H1 (cell line): Measurements from ENCODE around the gene LRFN3. TPM values are rescaled to one million over a fixed set of nuclear protein-coding genes. Genes with fewer than 3 reads are reported as not detected.

ENCODE experiments used
- CTCF ChIA-PET: fragments of 300-600 bp; sonication (Branson Sonifier 250); formaldehyde crosslinking; loops from one replicate; lab custom pipeline; 2021; ENCODE audit not compliant: partially characterized antibody; lab: Charles Lee
- POLR2A ChIA-PET: fragments of 300-600 bp; sonication (Branson Sonifier 250); formaldehyde crosslinking; loops from one replicate; lab custom pipeline; 2021; ENCODE audit warnings: inconsistent platforms; ENCODE audit not compliant: partially characterized antibody; lab: Charles Lee
- DNase-seq, 2 experiments: peaks; one replicate each; pipeline versions ENCODE4 v3.0.0 to v3.0.0-alpha.2; 2010 to 2022; ENCODE audit warnings: low spot score in 2 of 2, low read depth in 1 of 2, mixed read lengths in 1 of 2
- FAIRE-seq: peaks from 2 replicates; lab custom pipeline; 2011; peaks lifted over from hg19 to GRCh38; lab: Jason Lieb, UNC
- H2AFZ ChIP-seq: 2 replicates; pipeline ENCODE4 v1.8.1; 2012; ENCODE audit warnings: low read length, inconsistent platforms
- H2AK5ac ChIP-seq: 2 replicates; pipeline ENCODE4 v1.6.1; 2013; ENCODE audit warnings: low read depth, low read length
- H2BK120ac ChIP-seq: replicated peaks from 2 replicates; pipeline ENCODE3; 2013; ENCODE audit warnings: low read depth, low read length, inconsistent platforms
- H2BK12ac ChIP-seq: 2 replicates; pipeline ENCODE4 v1.6.1; 2013; ENCODE audit warnings: low read depth, low read length
- H2BK15ac ChIP-seq: 2 replicates; pipeline ENCODE4 v1.6.1; 2013; ENCODE audit warnings: low read length
- H2BK20ac ChIP-seq: 2 replicates; pipeline ENCODE4 v1.6.1; 2013; ENCODE audit warnings: low read length
- H2BK5ac ChIP-seq: 2 replicates; pipeline ENCODE4 v1.6.1; 2013; ENCODE audit warnings: low read depth, low read length
- H3K14ac ChIP-seq: 2 replicates; pipeline ENCODE4 v1.6.1; 2013; ENCODE audit warnings: inconsistent platforms; ENCODE audit not compliant: insufficient read length
- H3K18ac ChIP-seq: 2 replicates; pipeline ENCODE4 v1.6.1; 2013; ENCODE audit warnings: low read length; ENCODE audit errors: extremely low read depth
- H3K23ac ChIP-seq: 2 replicates; pipeline ENCODE4 v1.6.1; 2013; ENCODE audit warnings: inconsistent platforms; ENCODE audit not compliant: insufficient read length
- H3K23me2 ChIP-seq: 2 replicates; pipeline ENCODE4 v1.6.1; 2013; ENCODE audit warnings: low read depth, low read length
- H3K27ac ChIP-seq: 2 replicates; pipeline ENCODE4 v1.6.1; 2011; ENCODE audit warnings: low read depth, low read length, inconsistent platforms
- H3K27me3 ChIP-seq, 4 experiments: replicated peaks in 1 of 4; 1 replicate in 1 of 4; 2 replicates in 3 of 4; pipeline versions ENCODE4 v1.6.1 to v1.8.1; 2011 to 2013; ENCODE audit warnings: low read length in 3 of 4, mild to moderate bottlenecking in 3 of 4, inconsistent platforms in 2 of 4, mixed read lengths in 2 of 4, moderate library complexity in 1 of 4; ENCODE audit not compliant: control insufficient read depth in 3 of 4, insufficient read depth in 3 of 4; ENCODE audit errors: extremely low read depth in 1 of 4
- H3K36me3 ChIP-seq, 4 experiments: 2 replicates each; pipeline versions ENCODE4 v1.6.1 to v1.8.1; 2011 to 2013; ENCODE audit warnings: mild to moderate bottlenecking in 4 of 4, low read length in 3 of 4, moderate library complexity in 2 of 4, control low read depth in 1 of 4, inconsistent platforms in 1 of 4; ENCODE audit not compliant: insufficient read depth in 4 of 4, control insufficient read depth in 2 of 4
- H3K4ac ChIP-seq: replicated peaks from 2 replicates; pipeline ENCODE3; 2013; ENCODE audit warnings: low read length, low read depth, mixed read lengths, inconsistent platforms; ENCODE audit not compliant: insufficient read length
- H3K4me1 ChIP-seq, 4 experiments: replicated peaks in 1 of 4; 1 replicate in 1 of 4; 2 replicates in 3 of 4; pipeline versions ENCODE4 v1.6.1 to v1.8.1; 2011 to 2013; ENCODE audit warnings: low read length in 3 of 4, inconsistent platforms in 2 of 4, mixed read lengths in 1 of 4; ENCODE audit not compliant: insufficient read depth in 4 of 4, control insufficient read depth in 3 of 4
- H3K4me2 ChIP-seq, 2 experiments: 2 replicates each; pipeline versions ENCODE4 v1.6.1 to v1.8.1; 2011 to 2013; ENCODE audit warnings: low read depth in 2 of 2, low read length in 2 of 2, control low read depth in 1 of 2, inconsistent platforms in 1 of 2, mild to moderate bottlenecking in 1 of 2; ENCODE audit not compliant: insufficient read depth in 1 of 2
- H3K4me3 ChIP-seq, 4 experiments: fragments of 200-600, 300-600 bp in 1 of 4; sonication (generic), shearing (Covaris generic), sonication (Bioruptor Twin) in 1 of 4; 2 replicates each; pipeline versions ENCODE4 v1.5.1 to v1.8.1; 2011 to 2016; ENCODE audit warnings: low read length in 4 of 4, low read depth in 3 of 4, control low read depth in 2 of 4, inconsistent platforms in 2 of 4, mild to moderate bottlenecking in 2 of 4, mixed read lengths in 1 of 4, moderate library complexity in 1 of 4; ENCODE audit not compliant: insufficient read depth in 2 of 4; ENCODE audit errors: extremely low read depth in 1 of 4
- H3K56ac ChIP-seq: replicated peaks from 2 replicates; pipeline ENCODE3; 2013; ENCODE audit warnings: low read depth, mild to moderate bottlenecking, mixed read lengths, low read length, inconsistent platforms; ENCODE audit not compliant: insufficient read length
- H3K79me1 ChIP-seq: 2 replicates; pipeline ENCODE4 v1.6.1; 2013; ENCODE audit warnings: low read depth, low read length, control low read depth
- H3K79me2 ChIP-seq, 2 experiments: 2 replicates each; pipeline versions ENCODE4 v1.6.1 to v1.8.1; 2012 to 2013; ENCODE audit warnings: low read length in 2 of 2, mild to moderate bottlenecking in 2 of 2, inconsistent platforms in 1 of 2; ENCODE audit not compliant: insufficient read depth in 2 of 2, control insufficient read depth in 1 of 2
- H3K9ac ChIP-seq, 4 experiments: replicated peaks in 1 of 4; 1 replicate in 1 of 4; 2 replicates in 3 of 4; pipeline versions ENCODE4 v1.6.1 to v1.8.1; 2011 to 2013; ENCODE audit warnings: low read depth in 3 of 4, low read length in 3 of 4, control low read depth in 2 of 4, mild to moderate bottlenecking in 2 of 4, moderate library complexity in 2 of 4, inconsistent platforms in 1 of 4; ENCODE audit errors: extremely low read depth in 1 of 4
- H3K9me3 ChIP-seq, 2 experiments: 2 replicates each; pipeline versions ENCODE4 v1.6.1 to v1.8.1; 2012 to 2013; ENCODE audit warnings: mild to moderate bottlenecking in 2 of 2, moderate library complexity in 2 of 2, control low read depth in 1 of 2, inconsistent platforms in 1 of 2, low read depth in 1 of 2, low read length in 1 of 2, mixed read lengths in 1 of 2; ENCODE audit not compliant: insufficient read depth in 2 of 2
- H4K20me1 ChIP-seq, 2 experiments: replicated peaks in 1 of 2; 2 replicates each; pipeline versions ENCODE3 to v1.8.1; 2011 to 2013; ENCODE audit warnings: inconsistent platforms in 2 of 2, low read length in 2 of 2, mild to moderate bottlenecking in 1 of 2; ENCODE audit not compliant: insufficient read depth in 2 of 2, control insufficient read depth in 1 of 2
- H4K5ac ChIP-seq: 2 replicates; pipeline ENCODE4 v1.6.1; 2013; ENCODE audit warnings: low read length, low read depth, mixed read lengths, inconsistent platforms; ENCODE audit not compliant: insufficient read length
- H4K8ac ChIP-seq: 2 replicates; pipeline ENCODE4 v1.8.0; 2013; ENCODE audit warnings: mild to moderate bottlenecking, moderate library complexity, low read length, inconsistent platforms; ENCODE audit not compliant: insufficient read depth; ENCODE audit errors: extremely low read depth
- H4K91ac ChIP-seq: replicated peaks from 2 replicates; pipeline ENCODE3; 2013; ENCODE audit warnings: low read length, mixed read lengths, inconsistent platforms; ENCODE audit not compliant: insufficient read length
- CBX5 ChIP-seq: fragments of 300-800, 300-1000 bp; sonication (generic); IDR thresholded peaks from 2 replicates; pipeline ENCODE4 v1.7.1; 2016; ENCODE audit warnings: antibody characterized with exemption, low read length, low read depth
- GTF2F1 ChIP-seq: IDR thresholded peaks from 2 replicates; pipeline ENCODE4 v1.6.1; 2012; ENCODE audit warnings: low read depth, low read length, improper control_type of control experiment, borderline replicate concordance
- HDAC2 ChIP-seq, 2 experiments: fragments of 300-600 bp in 1 of 2; sonication (generic) in 1 of 2; IDR thresholded peaks; 2 replicates each; pipeline ENCODE4 v1.6.1; 2011 to 2012; ENCODE audit warnings: low read depth in 2 of 2, low read length in 2 of 2, mild to moderate bottlenecking in 2 of 2, moderate library complexity in 2 of 2, borderline replicate concordance in 1 of 2, inconsistent platforms in 1 of 2
- HDAC6 ChIP-seq: IDR thresholded peaks from one replicate; pipeline ENCODE4 v1.7.1; 2012; ENCODE audit warnings: low read depth, mild to moderate bottlenecking, inconsistent platforms, low read length, moderate library complexity
- KDM1A ChIP-seq: fragments of 200-600, 300-600 bp; sonication (generic); IDR thresholded peaks from 2 replicates; pipeline ENCODE4 v1.7.1; 2016; ENCODE audit warnings: mild to moderate bottlenecking, low read length, borderline replicate concordance
- RNF2 ChIP-seq: fragments of 200-900, 300-1000 bp; sonication (generic); IDR thresholded peaks from 2 replicates; pipeline ENCODE4 v1.7.1; 2016; ENCODE audit warnings: borderline replicate concordance, low read depth, mild to moderate bottlenecking, antibody characterized with exemption, low read length; ENCODE audit not compliant: poor library complexity, severe bottlenecking; ENCODE audit errors: missing control alignments
- RXRA ChIP-seq: IDR thresholded peaks from 2 replicates; pipeline ENCODE4 v1.6.1; 2011; ENCODE audit warnings: low read depth, mild to moderate bottlenecking, low read length, moderate library complexity; ENCODE audit not compliant: insufficient read depth
- SIN3A ChIP-seq, 2 experiments: IDR thresholded peaks in 1 of 2; conservative IDR thresholded peaks in 1 of 2; 2 replicates each; pipeline ENCODE4 v1.6.1; 2011 to 2012; ENCODE audit warnings: low read length in 2 of 2, improper control_type of control experiment in 1 of 2, low read depth in 1 of 2, mild to moderate bottlenecking in 1 of 2
- SRF ChIP-seq: IDR thresholded peaks from 2 replicates; pipeline ENCODE4 v1.6.1; 2011; ENCODE audit warnings: mild to moderate bottlenecking, low read depth, low read length, moderate library complexity
- SUZ12 ChIP-seq: fragments of 200-600 bp; sonication (generic); IDR thresholded peaks from 2 replicates; pipeline ENCODE4 v1.6.1; 2012; ENCODE audit warnings: mild to moderate bottlenecking, inconsistent platforms, low read length, moderate library complexity, mixed read lengths
- TBP ChIP-seq: IDR thresholded peaks from 2 replicates; pipeline ENCODE4 v1.6.1; 2011; ENCODE audit warnings: low read depth, low read length, improper control_type of control experiment
- TEAD4 ChIP-seq: IDR thresholded peaks from 2 replicates; pipeline ENCODE4 v1.6.1; 2012; ENCODE audit warnings: low read depth, low read length, inconsistent platforms, mixed read lengths
- WGBS, 2 experiments: shearing (Covaris generic) in 1 of 2; methylation state at CpG; one replicate each; pipeline versions ENCODE4 v1.1.6 to v1.1.7; 2013 to 2015; ENCODE audit warnings: low lambda C conversion rate in 2 of 2, mixed read lengths in 2 of 2, inconsistent platforms in 1 of 2, low coverage in 1 of 2, missing lambda C conversion rate in 1 of 2; ENCODE audit not compliant: insufficient replicate concordance in 2 of 2, insufficient coverage in 1 of 2, insufficient read length in 1 of 2; ENCODE audit errors: extremely low coverage in 1 of 2, missing lambda C conversion rate in 1 of 2; 5-methylcytosine and 5-hydroxymethylcytosine counted together
- polyA plus RNA-seq, 7 experiments: library from polyadenylated mRNA; depleted of rRNA in 3 of 7; stranded (reverse) in 5 of 7; unstranded in 2 of 7; fragments of >200 nt in 5 of 7; fragments of 200-250 nt in 2 of 7; gene quantifications; 1 replicate in 5 of 7; 2 replicates in 1 of 7; 4 replicates in 1 of 7; pipeline versions ENCODE4 v1.2.1 to v1.2.3, GENCODE V29; 2011 to 2013; ENCODE audit warnings: missing spikeins in 2 of 7, mixed read lengths in 2 of 7
- total RNA-seq: library from RNA; stranded (reverse); fragmentation: NEBNext Ultra II Directional; extraction: Animal tissue kit (Norgen Biotek cat#: 25700); gene quantifications from 2 replicates; pipeline ENCODE4 v1.2.1, GENCODE V29; 2021

LRFN3 gene
- total and polyA plus RNA-seq, 2 of the 8 experiments (the other 6 are each of a cell fraction or from before 2014, with no cell fraction given): 4.6 to 16.8 TPM

- ChIA-PET CTCF (interaction anchor here (0.6 to 5.4 kb wide), 9 partner anchors 12 to 204 kb away, joined by 3 to 47 read pairs (median 4); no protein-coding TSS in a partner anchor), POLR2A (interaction anchor here (0.6 to 1.3 kb wide), 3 partner anchors 12 to 341 kb away, joined by 3 to 4 read pairs (median 3); no protein-coding TSS in a partner anchor)
- 55% methylated on average over 5 of the region's 5 CpGs; no CpG with 5 or more reads in 1 of the 2 experiments for WGBS, 2 experiments
- no peak overlapping the region for H3K9ac ChIP-seq
- peak in 1 of 2 experiments; percentile 57 for DNase-seq
- no peak overlapping the region for H3K4ac ChIP-seq
- H3K4me2 ChIP-seq: no peak overlapping the region
- no peaks in the 10 kb centered on the region for H3K79me2 ChIP-seq
- no peak overlapping the region for H2BK20ac ChIP-seq
- no peak overlapping the region for H2AK5ac ChIP-seq
- peaks cover 0 to 2% (median 0%) of the 10 kb centered on the region in 4 experiments; a peak in 1 of 7 replicates for H3K27me3 ChIP-seq
- peaks cover 0 to 5% of the 10 kb centered on the region in 2 experiments for H4K20me1 ChIP-seq
- no peak overlapping the region for H3K27ac ChIP-seq
- H2BK12ac ChIP-seq: no peak overlapping the region
- no peaks in the 10 kb centered on the region for H3K36me3 ChIP-seq
- peaks cover 0 to 6% (median 1%) of the 10 kb centered on the region in 4 experiments; a peak in 6 of 7 replicates for H3K4me1 ChIP-seq
- no peak for FAIRE-seq
- no peak overlapping the region for H3K14ac ChIP-seq
- H3K56ac ChIP-seq: no peak overlapping the region
- no peak overlapping the region for H2AFZ ChIP-seq
- no peaks in the 10 kb centered on the region for H3K79me1 ChIP-seq
- H4K91ac ChIP-seq: no peak overlapping the region
- no peak overlapping the region for H3K4me3 ChIP-seq
- H4K5ac ChIP-seq: no peak overlapping the region
- H2BK15ac ChIP-seq: no peak overlapping the region
- no peaks in the 10 kb centered on the region for H3K9me3 ChIP-seq
- H4K8ac ChIP-seq: no peak overlapping the region
- H3K23ac ChIP-seq: no peak overlapping the region
- H2BK120ac ChIP-seq: no peak overlapping the region
- H2BK5ac ChIP-seq: no peak overlapping the region
- H3K23me2 ChIP-seq: no peaks in the 10 kb centered on the region; the same call in 1 of the 2 replicates
- H3K18ac ChIP-seq: no peak overlapping the region
- no peak for TF ChIP-seq RNF2
- peak in 1 of 2 experiments; percentile 69; a peak in 1 of 4 replicates for TF ChIP-seq SIN3A (conservative IDR thresholded peaks at IDR 0.05 in 1 of 2, IDR thresholded peaks at IDR 0.05 in 1 of 2; ENCODE audit: low read depth in 1 of 2, low read length in 2 of 2)
- TF ChIP-seq HDAC2 (IDR thresholded peaks at IDR 0.05; ENCODE audit: borderline replicate concordance in 1 of 2, low read depth in 2 of 2, low read length in 2 of 2): no peak
- TF ChIP-seq SRF: no peak
- no peak for TF ChIP-seq CBX5
- no peak for TF ChIP-seq KDM1A
- TF ChIP-seq SUZ12: no peak
- peak; percentile 86 for TF ChIP-seq TEAD4
- no peak for TF ChIP-seq GTF2F1
- TF ChIP-seq RXRA: no peak
- TF ChIP-seq HDAC6: no peak
- TF ChIP-seq TBP: no peak
These were observed 39.5 kb downstream of the LRFN3 start for GRCh38 chr19:35975608-35976214.
